Thymus (tissue), 11 donors: ENCODE measurements around the gene MGAT2. TPM values are rescaled to one million over a fixed set of nuclear protein-coding genes. Genes with fewer than 3 reads are reported as not detected.

Source experiments
- DNase-seq, 9 donors: peaks; one replicate each; pipeline ENCODE4 v3.0.0-alpha.2; 2013; ENCODE audit warnings: low spot score in 9 of 9, low read depth in 6 of 9, missing footprints in 1 of 9
- H3K27ac ChIP-seq, 2 donors: one replicate each; pipeline ENCODE4 v1.5.1; 2013; ENCODE audit warnings: control low read depth in 1 of 2, low read depth in 1 of 2, low read length in 1 of 2, mild to moderate bottlenecking in 1 of 2, moderate library complexity in 1 of 2
- H3K27me3 ChIP-seq, 2 donors: one replicate each; pipeline ENCODE4 v1.5.1; 2013; ENCODE audit warnings: low read length in 1 of 2; ENCODE audit not compliant: control insufficient read depth in 2 of 2, insufficient read depth in 1 of 2
- H3K36me3 ChIP-seq, 2 donors: one replicate each; pipeline ENCODE4 v1.5.1; 2013; ENCODE audit warnings: low read length in 1 of 2, mild to moderate bottlenecking in 1 of 2, moderate library complexity in 1 of 2; ENCODE audit not compliant: control insufficient read depth in 2 of 2, insufficient read depth in 2 of 2
- H3K4me1 ChIP-seq, 2 donors: one replicate each; pipeline ENCODE4 v1.5.1; 2013; ENCODE audit warnings: low read length in 2 of 2; ENCODE audit not compliant: control insufficient read depth in 2 of 2, insufficient read depth in 2 of 2
- H3K4me3 ChIP-seq, 2 donors: one replicate each; pipeline ENCODE4 v1.5.1; 2013; ENCODE audit warnings: low read length in 2 of 2, control low read depth in 1 of 2, mild to moderate bottlenecking in 1 of 2
- H3K9me3 ChIP-seq, 2 donors: one replicate each; pipeline ENCODE4 v1.5.1; 2013; ENCODE audit warnings: low read length in 1 of 2, mild to moderate bottlenecking in 1 of 2; ENCODE audit not compliant: control insufficient read depth in 2 of 2, insufficient read depth in 1 of 2
- WGBS: extraction: QIAGEN DNeasy Blood & Tissue Kit; methylation state at CpG from one replicate; pipeline ENCODE4 v1.1.7; 2013; 5-methylcytosine and 5-hydroxymethylcytosine counted together
- polyA plus RNA-seq: library from polyadenylated mRNA; stranded (reverse); fragments of 200-250 nt; gene quantifications from one replicate; pipeline ENCODE4 v1.2.3, GENCODE V29; 2013
- total RNA-seq: library from RNA; stranded (reverse); fragments of 120-200 nt; gene quantifications from one replicate; pipeline ENCODE4 v1.2.4, GENCODE V29; 2013
- donor health status: healthy.

MGAT2 gene
- total and polyA plus RNA-seq, 2 donors = 29.9 to 36.1 TPM

GRCh38 chr14:49621114-49621881, 699 bp downstream of the MGAT2 start:
- Histone ChIP-seq H3K36me3 (peaks cover 22 to 23% of the 10 kb centered on the region in 2 donors), H3K27me3 (no peaks in the 10 kb centered on the region), H3K4me3 (peak overlapping the region; percentile 74 to 96), H3K4me1 (peaks cover 16 to 22% of the 10 kb centered on the region in 2 donors), H3K27ac (peak overlapping the region; percentile 98 to 100), H3K9me3 (no peaks in the 10 kb centered on the region)
- WGBS = 5% methylated on average over 65 of the region's 65 CpGs
- DNase-seq = peak in 2 of 9 donors; percentile 40 to 43

GRCh38 chr14:49622022-49622607, 1.5 kb downstream of the MGAT2 start:
- Histone ChIP-seq H3K36me3 (peaks cover 18 to 20% of the 10 kb centered on the region in 2 donors), H3K4me3 (peak overlapping the region; percentile 74 to 96), H3K27me3 (no peaks in the 10 kb centered on the region), H3K9me3 (no peaks in the 10 kb centered on the region), H3K4me1 (peaks cover 16 to 22% of the 10 kb centered on the region in 2 donors), H3K27ac (no peak overlapping the region)
- DNase-seq = no peak
- 90% methylated on average over 3 of the region's 3 CpGs for WGBS

- Histone ChIP-seq H3K27me3 (no peaks in the 10 kb centered on the region), H3K9me3 (no peaks in the 10 kb centered on the region), H3K4me3 (no peak overlapping the region), H3K27ac (no peak overlapping the region), H3K4me1 (peaks cover 16 to 22% of the 10 kb centered on the region in 2 donors), H3K36me3 (peaks cover 7 to 8% of the 10 kb centered on the region in 2 donors)
- 84% methylated on average over 3 of the region's 3 CpGs for WGBS
- no peak for DNase-seq
Measured at GRCh38 chr14:49623387-49623786, 2.8 kb downstream of the MGAT2 start.

GRCh38 chr14:49623941-49624839, 3.6 kb downstream of the MGAT2 start:
- Histone ChIP-seq H3K9me3 (no peaks in the 10 kb centered on the region), H3K27ac (no peak overlapping the region), H3K4me3 (no peak overlapping the region), H3K36me3 (peaks cover 4 to 8% of the 10 kb centered on the region in 2 donors), H3K4me1 (peaks cover 16 to 18% of the 10 kb centered on the region in 2 donors), H3K27me3 (no peaks in the 10 kb centered on the region)
- DNase-seq = no peak
- WGBS = 88% methylated on average over 6 of the region's 6 CpGs

- WGBS = under 1% methylated on average over 101 of the region's 101 CpGs
Measured at GRCh38 chr14:49633640-49634546, 13.3 kb downstream of the MGAT2 start.

GRCh38 chr14:49634547-49635334, 14.1 kb downstream of the MGAT2 start, which contains the start of gene DNAAF2:
Gene DNAAF2, minus strand, starts transcription at chr14:49635244. Its CDS starts 95 bp downstream, at chr14:49635149.
- peak in 8 of 9 donors; percentile 25 to 77 (median 50) for DNase-seq
- Histone ChIP-seq H3K4me1 (peaks cover 0 to 12% of the 10 kb centered on the region in 2 donors), H3K9me3 (no peaks in the 10 kb centered on the region), H3K4me3 (peak within 1 kb of the TSS; percentile 86 to 98), H3K27ac (peak within 1 kb of the TSS; percentile 97 to 98), H3K27me3 (no peaks in the 10 kb centered on the region), H3K36me3 (peaks cover 0 to 13% of the 10 kb centered on the region in 2 donors)
- WGBS = under 1% methylated on average over 80 of the region's 80 CpGs

More at GRCh38 chr14:49633640-49634546, 13.3 kb downstream of the MGAT2 start:
- peak overlapping the region; percentile 86 to 98 for H3K4me3 ChIP-seq
- no peaks in the 10 kb centered on the region for H3K27me3 ChIP-seq
- peak overlapping the region; percentile 97 to 98 for H3K27ac ChIP-seq
- H3K9me3 ChIP-seq = no peaks in the 10 kb centered on the region
- H3K4me1 ChIP-seq = peaks cover 0 to 12% of the 10 kb centered on the region in 2 donors
- DNase-seq = peak; percentile 83 to 97 (median 93)
- peaks cover 0 to 8% of the 10 kb centered on the region in 2 donors for H3K36me3 ChIP-seq

- Histone ChIP-seq H3K36me3 (peaks cover 0 to 23% of the 10 kb centered on the region in 2 donors), H3K4me1 (peaks cover 0 to 16% of the 10 kb centered on the region in 2 donors), H3K27ac (no peak overlapping the region), H3K27me3 (no peaks in the 10 kb centered on the region), H3K9me3 (no peaks in the 10 kb centered on the region), H3K4me3 (no peak overlapping the region)
- 100% methylated on average over 1 of the region's 1 CpG for WGBS
- no peak for DNase-seq
Measured at GRCh38 chr14:49636866-49637265, 16.3 kb downstream of the MGAT2 start.
